Lower leg skin (tissue), 3 donors: ENCODE measurements around the gene KERA.

Experiments used
- POLR2A ChIP-seq, 2 donors: fragments of 450-650 bp; IDR thresholded peaks; one replicate each; pipeline ENCODE4 v1.6.1; 2016 to 2017; ENCODE audit warnings: antibody characterized with exemption in 2 of 2, mild to moderate bottlenecking in 1 of 2, moderate library complexity in 1 of 2
- TF ChIP-seq, protein P1 (sequence below), 3 donors: fragments of 450-650 bp; IDR thresholded peaks; one replicate each; pipeline ENCODE4 v1.5.1; 2016; ENCODE audit warnings: antibody characterized with exemption in 3 of 3, mild to moderate bottlenecking in 3 of 3, moderate library complexity in 2 of 3

DNA sequence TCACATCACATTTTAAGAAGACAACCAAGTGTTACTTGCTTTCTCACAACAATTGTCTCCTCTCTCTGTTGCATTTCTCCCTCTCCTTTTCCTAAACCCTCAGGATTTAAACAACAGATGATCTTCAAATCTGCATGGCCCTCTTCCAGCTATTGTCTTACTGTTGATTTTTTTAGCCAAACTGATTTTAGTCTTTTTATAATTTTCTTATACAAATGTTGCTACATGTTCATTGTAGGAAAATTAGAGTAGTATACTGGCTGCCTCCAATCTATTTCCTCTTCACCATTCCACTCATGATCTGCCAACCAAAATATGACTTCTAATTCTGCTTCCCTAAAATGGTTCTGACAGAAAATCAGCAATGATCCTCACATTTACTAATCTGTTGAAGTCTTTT, 1.4 kb upstream of the KERA start:
- TF ChIP-seq POLR2A (IDR thresholded peaks at IDR 0.05), result no peak
- TF ChIP-seq, protein P1, sequence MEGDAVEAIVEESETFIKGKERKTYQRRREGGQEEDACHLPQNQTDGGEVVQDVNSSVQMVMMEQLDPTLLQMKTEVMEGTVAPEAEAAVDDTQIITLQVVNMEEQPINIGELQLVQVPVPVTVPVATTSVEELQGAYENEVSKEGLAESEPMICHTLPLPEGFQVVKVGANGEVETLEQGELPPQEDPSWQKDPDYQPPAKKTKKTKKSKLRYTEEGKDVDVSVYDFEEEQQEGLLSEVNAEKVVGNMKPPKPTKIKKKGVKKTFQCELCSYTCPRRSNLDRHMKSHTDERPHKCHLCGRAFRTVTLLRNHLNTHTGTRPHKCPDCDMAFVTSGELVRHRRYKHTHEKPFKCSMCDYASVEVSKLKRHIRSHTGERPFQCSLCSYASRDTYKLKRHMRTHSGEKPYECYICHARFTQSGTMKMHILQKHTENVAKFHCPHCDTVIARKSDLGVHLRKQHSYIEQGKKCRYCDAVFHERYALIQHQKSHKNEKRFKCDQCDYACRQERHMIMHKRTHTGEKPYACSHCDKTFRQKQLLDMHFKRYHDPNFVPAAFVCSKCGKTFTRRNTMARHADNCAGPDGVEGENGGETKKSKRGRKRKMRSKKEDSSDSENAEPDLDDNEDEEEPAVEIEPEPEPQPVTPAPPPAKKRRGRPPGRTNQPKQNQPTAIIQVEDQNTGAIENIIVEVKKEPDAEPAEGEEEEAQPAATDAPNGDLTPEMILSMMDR (IDR thresholded peaks at IDR 0.05), result no peak
